GM23338 (cell line): ENCODE measurements around the gene ACADS. TPM values are rescaled to one million over a fixed set of nuclear protein-coding genes. Genes with fewer than 3 reads are reported as not detected.

ENCODE experiments used
- ATAC-seq: fragments of 200-7000 bp; cut with Tn5 transposase; 3 replicates; pipeline ENCODE4 v1.9.1; 2020
- DNase-seq: peaks from one replicate; pipeline ENCODE4 v3.0.0-alpha.2; 2015; ENCODE audit warnings: low spot score
- H2AFZ ChIP-seq: fragments of 200-600 bp; sonication (generic); 2 replicates; pipeline ENCODE4 v1.8.0; 2016; ENCODE audit warnings: antibody characterized with exemption, mild to moderate bottlenecking, moderate library complexity
- H3F3A ChIP-seq: fragments of 200-600 bp; sonication (generic); replicated peaks from 2 replicates; pipeline ENCODE4 v1.8.0; 2017; ENCODE audit warnings: antibody characterized with exemption, mixed run types, low read depth
- H3K27ac ChIP-seq: fragments of 200-600 bp; sonication (generic); 2 replicates; pipeline ENCODE4 v1.6.1; 2016; ENCODE audit warnings: low read depth
- H3K27me3 ChIP-seq: fragments of 200-600 bp; sonication (generic); 2 replicates; pipeline ENCODE4 v1.8.0; 2016; ENCODE audit warnings: mild to moderate bottlenecking, mixed run types, moderate library complexity; ENCODE audit not compliant: insufficient read depth
- H3K36me3 ChIP-seq: fragments of 200-600 bp; sonication (generic); 2 replicates; pipeline ENCODE4 v1.8.0; 2016; ENCODE audit warnings: mild to moderate bottlenecking; ENCODE audit not compliant: insufficient read depth
- H3K4me1 ChIP-seq: fragments of 200-600 bp; sonication (generic); 2 replicates; pipeline ENCODE4 v1.8.0; 2016; ENCODE audit warnings: mild to moderate bottlenecking, moderate library complexity; ENCODE audit not compliant: insufficient read depth
- H3K4me2 ChIP-seq: fragments of 200-600 bp; sonication (generic); 2 replicates; pipeline ENCODE4 v1.7.1; 2017; ENCODE audit warnings: mixed run types
- H3K4me3 ChIP-seq: fragments of 200-600 bp; sonication (generic); 2 replicates; pipeline ENCODE4 v1.6.1; 2016; ENCODE audit warnings: mixed run types
- H3K79me2 ChIP-seq: fragments of 200-600 bp; sonication (generic); replicated peaks from 2 replicates; pipeline ENCODE4 v1.8.0; 2017; ENCODE audit warnings: mild to moderate bottlenecking; ENCODE audit not compliant: insufficient read depth
- H3K9me2 ChIP-seq: fragments of 200-600 bp; sonication (generic); 2 replicates; pipeline ENCODE4 v1.8.0; 2017; ENCODE audit not compliant: insufficient read depth
- H4K20me1 ChIP-seq: fragments of 200-600 bp; sonication (generic); replicated peaks from 2 replicates; pipeline ENCODE4 v1.8.0; 2017; ENCODE audit warnings: mild to moderate bottlenecking; ENCODE audit not compliant: insufficient read depth
- H3K27ac Mint-ChIP-seq: 2 replicates; pipeline ENCODE4 v1.8.0; 2020; ENCODE audit warnings: inconsistent platforms, mild to moderate bottlenecking, moderate library complexity, mixed read lengths
- H3K27me3 Mint-ChIP-seq: 3 replicates; pipeline ENCODE4 v1.8.0; 2022; ENCODE audit warnings: low read depth, mild to moderate bottlenecking, moderate library complexity, mixed read lengths, inconsistent platforms; ENCODE audit not compliant: insufficient read depth, poor library complexity
- H3K36me3 Mint-ChIP-seq: 3 replicates; pipeline ENCODE4 v1.8.0; 2021; ENCODE audit warnings: low read depth, mild to moderate bottlenecking, inconsistent platforms, moderate library complexity, mixed read lengths
- H3K4me1 Mint-ChIP-seq: 3 replicates; pipeline ENCODE4 v1.8.0; 2020; ENCODE audit warnings: mild to moderate bottlenecking, inconsistent platforms, mixed read lengths
- H3K4me3 Mint-ChIP-seq: 3 replicates; pipeline ENCODE4 v1.8.0; 2021; ENCODE audit warnings: moderate library complexity, mild to moderate bottlenecking, inconsistent platforms, mixed read lengths
- H3K9me3 Mint-ChIP-seq: 3 replicates; pipeline ENCODE4 v1.8.0; 2020; ENCODE audit warnings: moderate library complexity, mild to moderate bottlenecking, inconsistent platforms, mixed read lengths
- EZH2 ChIP-seq: fragments of 200-600 bp; sonication (generic); IDR thresholded peaks from one replicate; pipeline ENCODE4 v1.8.0; 2017; ENCODE audit warnings: antibody characterized with exemption, mild to moderate bottlenecking, low read depth; ENCODE audit not compliant: unreplicated experiment
- POLR2AphosphoS5 ChIP-seq: IDR thresholded peaks from 2 replicates; pipeline ENCODE4 v1.6.1; 2016; ENCODE audit warnings: antibody characterized with exemption, low read depth
- STAT1 ChIP-seq: IDR thresholded peaks from one replicate; pipeline ENCODE4 v1.6.1; 2016; ENCODE audit warnings: antibody characterized with exemption; ENCODE audit not compliant: unreplicated experiment
- ZNF114 ChIP-seq: fragments of 250-450 bp; sonication (Bioruptor Pico); IDR thresholded peaks from 2 replicates; pipeline ENCODE4 v1.5.0; 2020; ENCODE audit warnings: mild to moderate bottlenecking, moderate library complexity
- ZNF331 ChIP-seq: fragments of 250-450 bp; sonication (Bioruptor Pico); IDR thresholded peaks from 2 replicates; pipeline ENCODE4 v1.5.0; 2020; ENCODE audit warnings: low read depth, mild to moderate bottlenecking, moderate library complexity
- polyA plus RNA-seq: library from polyadenylated mRNA; unstranded; fragments of >200 nt; fragmentation: Nextera tagmentation; extraction: Ambion mirVana; gene quantifications from 2 replicates; pipeline ENCODE4 v1.2.1, GENCODE V29; 2016
- total RNA-seq: library from RNA; depleted of rRNA; stranded (reverse); fragments of >200 nt; shearing (Covaris generic); gene quantifications from 2 replicates; pipeline ENCODE4 v1.2.3, GENCODE V29; 2014
- TF ChIP-seq, protein P1 (sequence below): IDR thresholded peaks from one replicate; pipeline ENCODE4 v1.6.1; 2018; ENCODE audit warnings: antibody characterized with exemption; ENCODE audit not compliant: unreplicated experiment
- TF ChIP-seq, protein P2 (sequence below), 2 experiments: fragments of 200-600 bp in 1 of 2; sonication (generic) in 1 of 2; conservative IDR thresholded peaks; 2 replicates each; pipeline versions ENCODE4 v1.5.1 to v1.6.1; 2016 to 2017; ENCODE audit warnings: antibody characterized with exemption in 2 of 2, low read depth in 2 of 2, mild to moderate bottlenecking in 2 of 2, moderate library complexity in 1 of 2
- TF ChIP-seq, protein P3 (sequence below): fragments of 250-450 bp; sonication (Bioruptor Pico); IDR thresholded peaks from 2 replicates; pipeline ENCODE4 v1.5.0; 2020; ENCODE audit warnings: mild to moderate bottlenecking, moderate library complexity

Gene ACADS
- total and polyA plus RNA-seq, 2 experiments from 2014 or later = 3.1 to 5.7 TPM

DNA sequence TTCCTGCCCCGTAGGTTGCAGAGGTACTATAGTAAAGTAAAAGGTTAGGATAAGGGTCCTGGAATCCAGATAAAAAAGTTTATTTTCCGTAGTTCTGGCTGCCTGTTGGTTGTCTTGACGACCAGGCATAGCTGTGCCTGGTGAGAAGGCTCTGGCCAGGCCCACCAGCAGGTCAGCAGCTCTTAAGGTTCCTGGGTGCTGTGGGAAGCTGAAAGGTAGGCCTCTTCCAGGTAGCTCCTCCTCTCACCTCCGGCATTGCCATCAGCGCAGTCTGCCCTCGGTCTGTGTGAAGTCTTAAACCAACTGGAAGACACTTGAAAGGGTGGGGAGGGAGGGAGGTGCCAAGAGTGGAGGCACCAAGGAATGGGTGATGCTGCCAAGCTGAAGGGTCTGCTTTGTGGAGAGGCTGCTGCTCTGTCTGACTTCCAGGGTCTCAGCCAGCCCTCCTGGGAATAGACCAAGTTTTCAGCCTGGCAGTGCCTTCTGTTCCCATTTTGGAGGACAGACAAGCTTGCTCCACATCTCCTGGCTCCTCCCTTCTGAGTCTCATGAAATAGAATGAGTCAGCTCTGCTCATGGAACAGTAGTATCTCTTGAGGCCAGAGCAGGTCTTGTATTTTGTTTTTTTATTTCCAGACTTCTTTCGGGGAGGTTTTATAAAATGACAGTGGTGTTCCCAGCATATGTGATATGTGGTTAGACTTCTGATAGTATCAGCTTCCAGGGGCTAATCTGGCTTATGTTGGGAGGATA is 5.2 kb upstream of the ACADS start:
- Histone ChIP-seq H3K27me3 (no peaks in the 10 kb centered on the region), H3K27ac (no peak overlapping the region), H3K4me1 (peaks cover 11% of the 10 kb centered on the region), H3K36me3 (peaks cover 52% of the 10 kb centered on the region), H4K20me1 (peaks cover 29% of the 10 kb centered on the region), H3K4me3 (no peak overlapping the region), H3K4me2 (no peak overlapping the region), H3K9me2 (no peaks in the 10 kb centered on the region), H2AFZ (no peak overlapping the region), H3F3A (peaks cover 14% of the 10 kb centered on the region), H3K79me2 (peaks cover 5% of the 10 kb centered on the region; the same call in 1 of the 2 replicates)
- DNase-seq = no peak
- Mint-ChIP-seq H3K9me3 (no peaks in the 10 kb centered on the region), H3K4me1 (peaks cover 11% of the 10 kb centered on the region), H3K27ac (no peak overlapping the region), H3K4me3 (no peak overlapping the region), H3K27me3 (peaks cover 7% of the 10 kb centered on the region), H3K36me3 (peaks cover 84% of the 10 kb centered on the region)
- TF ChIP-seq POLR2AphosphoS5 (no peak), ZNF114 (CRISPR knock-in tag) (no peak), ZNF331 (CRISPR knock-in tag) (no peak)
- TF ChIP-seq, protein P1, sequence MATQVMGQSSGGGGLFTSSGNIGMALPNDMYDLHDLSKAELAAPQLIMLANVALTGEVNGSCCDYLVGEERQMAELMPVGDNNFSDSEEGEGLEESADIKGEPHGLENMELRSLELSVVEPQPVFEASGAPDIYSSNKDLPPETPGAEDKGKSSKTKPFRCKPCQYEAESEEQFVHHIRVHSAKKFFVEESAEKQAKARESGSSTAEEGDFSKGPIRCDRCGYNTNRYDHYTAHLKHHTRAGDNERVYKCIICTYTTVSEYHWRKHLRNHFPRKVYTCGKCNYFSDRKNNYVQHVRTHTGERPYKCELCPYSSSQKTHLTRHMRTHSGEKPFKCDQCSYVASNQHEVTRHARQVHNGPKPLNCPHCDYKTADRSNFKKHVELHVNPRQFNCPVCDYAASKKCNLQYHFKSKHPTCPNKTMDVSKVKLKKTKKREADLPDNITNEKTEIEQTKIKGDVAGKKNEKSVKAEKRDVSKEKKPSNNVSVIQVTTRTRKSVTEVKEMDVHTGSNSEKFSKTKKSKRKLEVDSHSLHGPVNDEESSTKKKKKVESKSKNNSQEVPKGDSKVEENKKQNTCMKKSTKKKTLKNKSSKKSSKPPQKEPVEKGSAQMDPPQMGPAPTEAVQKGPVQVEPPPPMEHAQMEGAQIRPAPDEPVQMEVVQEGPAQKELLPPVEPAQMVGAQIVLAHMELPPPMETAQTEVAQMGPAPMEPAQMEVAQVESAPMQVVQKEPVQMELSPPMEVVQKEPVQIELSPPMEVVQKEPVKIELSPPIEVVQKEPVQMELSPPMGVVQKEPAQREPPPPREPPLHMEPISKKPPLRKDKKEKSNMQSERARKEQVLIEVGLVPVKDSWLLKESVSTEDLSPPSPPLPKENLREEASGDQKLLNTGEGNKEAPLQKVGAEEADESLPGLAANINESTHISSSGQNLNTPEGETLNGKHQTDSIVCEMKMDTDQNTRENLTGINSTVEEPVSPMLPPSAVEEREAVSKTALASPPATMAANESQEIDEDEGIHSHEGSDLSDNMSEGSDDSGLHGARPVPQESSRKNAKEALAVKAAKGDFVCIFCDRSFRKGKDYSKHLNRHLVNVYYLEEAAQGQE = no peak
- ATAC-seq = no peak

DNA sequence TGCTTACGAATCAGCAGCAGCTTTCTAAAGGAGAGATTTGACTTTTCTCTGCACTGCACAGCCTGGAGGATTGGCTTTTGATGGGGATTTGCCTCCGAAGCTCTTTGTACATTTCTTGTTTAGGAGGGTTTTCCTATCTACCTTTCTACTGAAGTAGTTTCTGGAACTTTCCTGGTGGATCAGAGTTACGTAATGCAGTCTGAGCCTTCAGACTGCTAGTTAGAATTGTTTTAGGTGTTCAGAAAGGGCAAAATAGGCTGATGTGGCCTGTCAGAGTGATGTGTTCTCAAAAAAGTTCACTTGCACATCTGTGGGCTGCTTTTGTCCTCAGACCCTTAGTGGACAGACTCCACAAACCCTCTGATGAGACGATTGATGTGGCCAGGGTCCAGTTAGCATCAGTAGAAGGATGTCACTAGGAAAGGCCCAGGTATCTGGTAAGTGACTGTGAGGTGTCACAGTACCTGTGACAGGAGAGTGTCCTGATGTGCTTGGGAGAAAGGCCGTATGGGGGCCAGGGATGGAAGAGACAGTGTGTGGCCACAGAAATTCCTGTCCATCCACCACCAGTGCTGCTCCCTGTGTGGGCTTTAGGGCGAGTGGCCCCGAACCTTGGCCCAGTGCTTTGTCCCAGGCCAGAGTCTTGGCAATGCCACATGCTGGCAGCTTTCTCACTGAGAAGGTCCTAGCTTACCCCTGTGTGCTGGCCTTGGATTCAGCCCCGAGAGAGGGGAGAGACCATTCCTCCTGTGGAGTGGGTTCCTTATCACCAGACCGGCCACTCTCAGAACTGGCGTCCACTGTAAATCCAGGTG is 4.4 kb upstream of the ACADS start:
- Histone ChIP-seq H3K4me1 (peaks cover 11% of the 10 kb centered on the region), H4K20me1 (peaks cover 29% of the 10 kb centered on the region), H3K79me2 (peaks cover under 1% of the 10 kb centered on the region; the same call in 1 of the 2 replicates), H3F3A (peaks cover 17% of the 10 kb centered on the region), H2AFZ (no peak overlapping the region), H3K9me2 (no peaks in the 10 kb centered on the region), H3K4me3 (no peak overlapping the region), H3K27me3 (no peaks in the 10 kb centered on the region), H3K27ac (no peak overlapping the region), H3K36me3 (peaks cover 49% of the 10 kb centered on the region), H3K4me2 (no peak overlapping the region)
- Mint-ChIP-seq H3K36me3 (peaks cover 76% of the 10 kb centered on the region), H3K4me1 (peaks cover 13% of the 10 kb centered on the region), H3K4me3 (no peak overlapping the region), H3K27ac (no peak overlapping the region), H3K9me3 (no peaks in the 10 kb centered on the region), H3K27me3 (peaks cover 9% of the 10 kb centered on the region)
- no peak for ATAC-seq
- no peak for DNase-seq
- TF ChIP-seq POLR2AphosphoS5 (no peak), STAT1 (no peak), EZH2 (no peak)
- TF ChIP-seq, protein P2, sequence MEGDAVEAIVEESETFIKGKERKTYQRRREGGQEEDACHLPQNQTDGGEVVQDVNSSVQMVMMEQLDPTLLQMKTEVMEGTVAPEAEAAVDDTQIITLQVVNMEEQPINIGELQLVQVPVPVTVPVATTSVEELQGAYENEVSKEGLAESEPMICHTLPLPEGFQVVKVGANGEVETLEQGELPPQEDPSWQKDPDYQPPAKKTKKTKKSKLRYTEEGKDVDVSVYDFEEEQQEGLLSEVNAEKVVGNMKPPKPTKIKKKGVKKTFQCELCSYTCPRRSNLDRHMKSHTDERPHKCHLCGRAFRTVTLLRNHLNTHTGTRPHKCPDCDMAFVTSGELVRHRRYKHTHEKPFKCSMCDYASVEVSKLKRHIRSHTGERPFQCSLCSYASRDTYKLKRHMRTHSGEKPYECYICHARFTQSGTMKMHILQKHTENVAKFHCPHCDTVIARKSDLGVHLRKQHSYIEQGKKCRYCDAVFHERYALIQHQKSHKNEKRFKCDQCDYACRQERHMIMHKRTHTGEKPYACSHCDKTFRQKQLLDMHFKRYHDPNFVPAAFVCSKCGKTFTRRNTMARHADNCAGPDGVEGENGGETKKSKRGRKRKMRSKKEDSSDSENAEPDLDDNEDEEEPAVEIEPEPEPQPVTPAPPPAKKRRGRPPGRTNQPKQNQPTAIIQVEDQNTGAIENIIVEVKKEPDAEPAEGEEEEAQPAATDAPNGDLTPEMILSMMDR (conservative IDR thresholded peaks at IDR 0.05; ENCODE audit: low read depth in 2 of 2) = no peak
- TF ChIP-seq, protein P3, sequence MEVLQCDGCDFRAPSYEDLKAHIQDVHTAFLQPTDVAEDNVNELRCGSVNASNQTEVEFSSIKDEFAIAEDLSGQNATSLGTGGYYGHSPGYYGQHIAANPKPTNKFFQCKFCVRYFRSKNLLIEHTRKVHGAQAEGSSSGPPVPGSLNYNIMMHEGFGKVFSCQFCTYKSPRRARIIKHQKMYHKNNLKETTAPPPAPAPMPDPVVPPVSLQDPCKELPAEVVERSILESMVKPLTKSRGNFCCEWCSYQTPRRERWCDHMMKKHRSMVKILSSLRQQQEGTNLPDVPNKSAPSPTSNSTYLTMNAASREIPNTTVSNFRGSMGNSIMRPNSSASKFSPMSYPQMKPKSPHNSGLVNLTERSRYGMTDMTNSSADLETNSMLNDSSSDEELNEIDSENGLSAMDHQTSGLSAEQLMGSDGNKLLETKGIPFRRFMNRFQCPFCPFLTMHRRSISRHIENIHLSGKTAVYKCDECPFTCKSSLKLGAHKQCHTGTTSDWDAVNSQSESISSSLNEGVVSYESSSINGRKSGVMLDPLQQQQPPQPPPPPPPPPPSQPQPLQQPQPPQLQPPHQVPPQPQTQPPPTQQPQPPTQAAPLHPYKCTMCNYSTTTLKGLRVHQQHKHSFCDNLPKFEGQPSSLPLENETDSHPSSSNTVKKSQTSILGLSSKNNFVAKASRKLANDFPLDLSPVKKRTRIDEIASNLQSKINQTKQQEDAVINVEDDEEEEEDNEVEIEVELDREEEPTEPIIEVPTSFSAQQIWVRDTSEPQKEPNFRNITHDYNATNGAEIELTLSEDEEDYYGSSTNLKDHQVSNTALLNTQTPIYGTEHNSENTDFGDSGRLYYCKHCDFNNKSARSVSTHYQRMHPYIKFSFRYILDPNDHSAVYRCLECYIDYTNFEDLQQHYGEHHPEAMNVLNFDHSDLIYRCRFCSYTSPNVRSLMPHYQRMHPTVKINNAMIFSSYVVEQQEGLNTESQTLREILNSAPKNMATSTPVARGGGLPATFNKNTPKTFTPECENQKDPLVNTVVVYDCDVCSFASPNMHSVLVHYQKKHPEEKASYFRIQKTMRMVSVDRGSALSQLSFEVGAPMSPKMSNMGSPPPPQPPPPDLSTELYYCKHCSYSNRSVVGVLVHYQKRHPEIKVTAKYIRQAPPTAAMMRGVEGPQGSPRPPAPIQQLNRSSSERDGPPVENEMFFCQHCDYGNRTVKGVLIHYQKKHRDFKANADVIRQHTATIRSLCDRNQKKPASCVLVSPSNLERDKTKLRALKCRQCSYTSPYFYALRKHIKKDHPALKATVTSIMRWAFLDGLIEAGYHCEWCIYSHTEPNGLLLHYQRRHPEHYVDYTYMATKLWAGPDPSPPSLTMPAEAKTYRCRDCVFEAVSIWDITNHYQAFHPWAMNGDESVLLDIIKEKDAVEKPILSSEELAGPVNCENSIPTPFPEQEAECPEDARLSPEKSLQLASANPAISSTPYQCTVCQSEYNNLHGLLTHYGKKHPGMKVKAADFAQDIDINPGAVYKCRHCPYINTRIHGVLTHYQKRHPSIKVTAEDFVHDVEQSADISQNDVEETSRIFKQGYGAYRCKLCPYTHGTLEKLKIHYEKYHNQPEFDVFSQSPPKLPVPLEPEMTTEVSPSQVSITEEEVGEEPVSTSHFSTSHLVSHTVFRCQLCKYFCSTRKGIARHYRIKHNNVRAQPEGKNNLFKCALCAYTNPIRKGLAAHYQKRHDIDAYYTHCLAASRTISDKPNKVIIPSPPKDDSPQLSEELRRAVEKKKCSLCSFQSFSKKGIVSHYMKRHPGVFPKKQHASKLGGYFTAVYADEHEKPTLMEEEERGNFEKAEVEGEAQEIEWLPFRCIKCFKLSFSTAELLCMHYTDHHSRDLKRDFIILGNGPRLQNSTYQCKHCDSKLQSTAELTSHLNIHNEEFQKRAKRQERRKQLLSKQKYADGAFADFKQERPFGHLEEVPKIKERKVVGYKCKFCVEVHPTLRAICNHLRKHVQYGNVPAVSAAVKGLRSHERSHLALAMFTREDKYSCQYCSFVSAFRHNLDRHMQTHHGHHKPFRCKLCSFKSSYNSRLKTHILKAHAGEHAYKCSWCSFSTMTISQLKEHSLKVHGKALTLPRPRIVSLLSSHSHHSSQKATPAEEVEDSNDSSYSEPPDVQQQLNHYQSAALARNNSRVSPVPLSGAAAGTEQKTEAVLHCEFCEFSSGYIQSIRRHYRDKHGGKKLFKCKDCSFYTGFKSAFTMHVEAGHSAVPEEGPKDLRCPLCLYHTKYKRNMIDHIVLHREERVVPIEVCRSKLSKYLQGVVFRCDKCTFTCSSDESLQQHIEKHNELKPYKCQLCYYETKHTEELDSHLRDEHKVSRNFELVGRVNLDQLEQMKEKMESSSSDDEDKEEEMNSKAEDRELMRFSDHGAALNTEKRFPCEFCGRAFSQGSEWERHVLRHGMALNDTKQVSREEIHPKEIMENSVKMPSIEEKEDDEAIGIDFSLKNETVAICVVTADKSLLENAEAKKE = no peak
